Brain microvascular endothelial cell (primary cell): ENCODE data around the gene KRT8.

Experiments
- DNase-seq: peaks from one replicate; pipeline ENCODE4 v3.0.0-alpha.2; 2020
- H3K27ac ChIP-seq: fragments of 250-450 bp; sonication (Bioruptor Pico); 2 replicates; pipeline ENCODE4 v1.5.1; 2020; ENCODE audit warnings: mild to moderate bottlenecking, moderate library complexity
- H3K27me3 ChIP-seq: fragments of 250-450 bp; sonication (Bioruptor Pico); replicated peaks from 2 replicates; pipeline ENCODE4 v1.5.1; 2020; ENCODE audit warnings: mild to moderate bottlenecking
- H3K36me3 ChIP-seq: fragments of 250-450 bp; sonication (Bioruptor Pico); replicated peaks from 2 replicates; pipeline ENCODE4 v1.5.1; 2020; ENCODE audit warnings: mild to moderate bottlenecking
- H3K4me3 ChIP-seq: 2 replicates; pipeline ENCODE4 v1.5.1; 2011; ENCODE audit warnings: low read depth, mild to moderate bottlenecking, control low read depth, low read length, moderate library complexity
- CTCF ChIP-seq: IDR thresholded peaks from 2 replicates; pipeline ENCODE4 v1.5.1; 2011; ENCODE audit warnings: low read depth, mild to moderate bottlenecking, moderate library complexity, low read length, control low read depth, inconsistent platforms; ENCODE audit errors: missing control alignments
- in situ Hi-C: cut with HindIII; loops from 2 replicates; pipeline ENCODE4 v1.10.0; 2017; ENCODE audit warnings: low sequenced_read_pairs, low pct_ligation_motif_present

Gene KRT8

DNA sequence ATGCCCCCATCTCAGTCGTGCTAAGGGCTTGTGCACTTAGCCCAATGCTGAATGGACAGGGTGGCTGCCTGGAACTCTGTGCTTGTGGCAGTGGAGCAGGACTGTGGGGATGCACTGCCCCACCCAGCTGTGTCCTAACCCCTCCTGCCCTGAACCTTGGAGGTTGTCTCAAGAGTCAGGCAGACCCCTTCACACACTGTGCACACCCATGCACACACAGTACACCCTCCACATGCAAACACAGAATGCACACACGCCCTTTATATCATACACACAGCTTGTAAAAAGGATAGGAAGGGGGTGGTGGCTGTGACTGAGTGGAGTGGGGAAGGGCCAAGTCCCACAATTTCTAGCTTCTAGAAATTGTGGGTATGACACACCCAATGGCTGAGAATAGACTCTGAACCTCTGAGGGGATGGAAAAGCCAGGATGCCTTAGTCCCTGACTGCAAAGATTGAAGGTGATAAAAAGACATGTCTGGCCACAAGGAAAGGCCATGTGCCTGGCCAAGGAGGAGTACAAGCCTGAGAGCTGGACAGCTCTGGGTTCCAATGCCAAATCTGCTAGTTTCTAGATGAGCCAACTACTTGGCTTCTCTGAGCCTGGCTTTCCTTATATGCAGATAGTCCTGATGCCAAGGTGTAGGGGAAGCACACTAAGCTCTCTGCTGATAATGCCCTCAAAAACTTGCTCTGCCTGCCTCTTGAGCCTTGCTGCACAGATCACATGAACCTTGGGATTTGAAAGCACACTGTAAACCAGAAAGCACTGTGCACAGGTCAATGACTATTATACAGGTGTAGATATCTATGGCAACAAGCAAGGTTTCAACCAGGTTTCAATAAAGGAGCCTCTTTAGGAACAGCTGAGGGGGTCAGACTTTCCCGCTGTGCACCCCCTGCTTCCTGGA, 8.4 kb downstream of the KRT8 start:
- DNase-seq = no peak
- H3K27ac ChIP-seq = no peak overlapping the region
- no peak for TF ChIP-seq CTCF
- no peak overlapping the region for H3K4me3 ChIP-seq
- no peaks in the 10 kb centered on the region for H3K27me3 ChIP-seq
- in situ Hi-C loops = loop anchor here (10.0 kb wide), 1 partner anchor 78 kb away; no protein-coding TSS in a partner anchor
- no peaks in the 10 kb centered on the region for H3K36me3 ChIP-seq

GRCh38 chr12:52895726-52896189, 9.1 kb downstream of the KRT8 start:
- no peak for TF ChIP-seq CTCF
- no peak for DNase-seq
- no peak overlapping the region for H3K4me3 ChIP-seq
- H3K27me3 ChIP-seq = no peaks in the 10 kb centered on the region
- in situ Hi-C loops = loop anchor here (10.0 kb wide), 1 partner anchor 79 kb away; no protein-coding TSS in a partner anchor
- no peak overlapping the region for H3K27ac ChIP-seq
- H3K36me3 ChIP-seq = no peaks in the 10 kb centered on the region

DNA sequence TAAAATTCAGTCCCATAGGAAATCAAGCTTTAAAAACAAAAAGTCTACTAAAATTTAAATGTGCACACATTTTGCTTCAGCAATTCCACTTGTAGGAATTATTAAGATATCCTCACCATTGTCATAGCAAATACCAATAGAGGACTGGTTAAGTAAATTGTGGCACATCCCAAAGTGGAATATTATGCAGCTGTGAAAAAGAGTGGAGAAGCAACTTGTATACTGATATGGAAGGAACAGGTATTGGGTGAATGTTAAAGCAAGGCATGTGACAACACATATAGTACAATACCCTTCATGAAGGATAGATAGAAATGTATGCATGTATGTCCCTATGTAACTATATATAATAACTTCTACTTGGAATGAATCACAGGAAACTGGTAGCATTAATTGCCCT, 11.9 kb downstream of the KRT8 start:
- in situ Hi-C loops = loop anchor here (10.0 kb wide), 1 partner anchor 82 kb away; no protein-coding TSS in a partner anchor
- no peak for TF ChIP-seq CTCF
- Histone ChIP-seq H3K27me3 (no peaks in the 10 kb centered on the region), H3K27ac (no peak overlapping the region), H3K4me3 (no peak overlapping the region), H3K36me3 (no peaks in the 10 kb centered on the region)
- no peak for DNase-seq

- in situ Hi-C loops = loop anchor here (10.0 kb wide), 1 partner anchor 82 kb away; no protein-coding TSS in a partner anchor
- Histone ChIP-seq H3K4me3 (no peak overlapping the region), H3K27me3 (no peaks in the 10 kb centered on the region), H3K27ac (no peak overlapping the region), H3K36me3 (no peaks in the 10 kb centered on the region)
- TF ChIP-seq CTCF = no peak
- DNase-seq = no peak
These were observed 12.5 kb downstream of the KRT8 start for GRCh38 chr12:52892207-52892852.

DNA sequence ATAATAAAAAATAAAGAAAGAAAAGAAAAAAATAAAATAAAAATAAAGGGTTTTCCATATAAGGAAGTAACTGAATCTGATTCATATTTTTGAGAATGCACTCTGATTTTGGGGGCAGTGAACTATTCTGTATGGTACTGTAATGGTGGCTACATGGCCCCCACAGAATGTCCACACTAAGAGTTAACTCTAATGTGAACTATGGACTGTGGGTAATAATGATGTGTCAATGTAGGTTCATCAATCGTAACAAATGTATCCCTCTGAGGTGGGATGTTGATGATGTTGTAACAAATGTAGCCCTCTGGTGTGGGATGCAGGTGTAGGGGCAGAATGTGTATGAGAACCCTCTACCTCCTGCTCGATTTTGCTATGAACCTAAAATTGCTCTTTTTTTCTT, 13.8 kb downstream of the KRT8 start:
- H3K27ac ChIP-seq = no peak overlapping the region
- DNase-seq = no peak
- H3K36me3 ChIP-seq = no peaks in the 10 kb centered on the region
- no peak overlapping the region for H3K4me3 ChIP-seq
- in situ Hi-C loops = loop anchor here (10.0 kb wide), 1 partner anchor 84 kb away; no protein-coding TSS in a partner anchor
- no peak for TF ChIP-seq CTCF
- no peaks in the 10 kb centered on the region for H3K27me3 ChIP-seq
